H1 (cell line): ENCODE data around the gene POP7. TPM values are rescaled to one million over a fixed set of nuclear protein-coding genes. Genes with fewer than 3 reads are reported as not detected.
A peak's percentile ranks its signal among the peaks of the same experiment; 100 is the strongest.

ENCODE experiments used
- CTCF ChIA-PET: fragments of 300-600 bp; sonication (Branson Sonifier 250); formaldehyde crosslinking; loops from one replicate; lab custom pipeline; 2021; ENCODE audit not compliant: partially characterized antibody; lab: Charles Lee
- POLR2A ChIA-PET: fragments of 300-600 bp; sonication (Branson Sonifier 250); formaldehyde crosslinking; loops from one replicate; lab custom pipeline; 2021; ENCODE audit warnings: inconsistent platforms; ENCODE audit not compliant: partially characterized antibody; lab: Charles Lee
- DNase-seq, 2 experiments: peaks; one replicate each; pipeline versions ENCODE4 v3.0.0 to v3.0.0-alpha.2; 2010 to 2022; ENCODE audit warnings: low spot score in 2 of 2, low read depth in 1 of 2, mixed read lengths in 1 of 2
- FAIRE-seq: peaks from 2 replicates; lab custom pipeline; 2011; peaks lifted over from hg19 to GRCh38; lab: Jason Lieb, UNC
- H2AFZ ChIP-seq: 2 replicates; pipeline ENCODE4 v1.8.1; 2012; ENCODE audit warnings: low read length, inconsistent platforms
- H2AK5ac ChIP-seq: 2 replicates; pipeline ENCODE4 v1.6.1; 2013; ENCODE audit warnings: low read depth, low read length
- H2BK120ac ChIP-seq: replicated peaks from 2 replicates; pipeline ENCODE3; 2013; ENCODE audit warnings: low read depth, low read length, inconsistent platforms
- H2BK12ac ChIP-seq: 2 replicates; pipeline ENCODE4 v1.6.1; 2013; ENCODE audit warnings: low read depth, low read length
- H2BK15ac ChIP-seq: 2 replicates; pipeline ENCODE4 v1.6.1; 2013; ENCODE audit warnings: low read length
- H2BK20ac ChIP-seq: 2 replicates; pipeline ENCODE4 v1.6.1; 2013; ENCODE audit warnings: low read length
- H2BK5ac ChIP-seq: 2 replicates; pipeline ENCODE4 v1.6.1; 2013; ENCODE audit warnings: low read depth, low read length
- H3K14ac ChIP-seq: 2 replicates; pipeline ENCODE4 v1.6.1; 2013; ENCODE audit warnings: inconsistent platforms; ENCODE audit not compliant: insufficient read length
- H3K18ac ChIP-seq: 2 replicates; pipeline ENCODE4 v1.6.1; 2013; ENCODE audit warnings: low read length; ENCODE audit errors: extremely low read depth
- H3K23ac ChIP-seq: 2 replicates; pipeline ENCODE4 v1.6.1; 2013; ENCODE audit warnings: inconsistent platforms; ENCODE audit not compliant: insufficient read length
- H3K23me2 ChIP-seq: 2 replicates; pipeline ENCODE4 v1.6.1; 2013; ENCODE audit warnings: low read depth, low read length
- H3K27ac ChIP-seq: 2 replicates; pipeline ENCODE4 v1.6.1; 2011; ENCODE audit warnings: low read depth, low read length, inconsistent platforms
- H3K27me3 ChIP-seq, 4 experiments: replicated peaks in 1 of 4; 1 replicate in 1 of 4; 2 replicates in 3 of 4; pipeline versions ENCODE4 v1.6.1 to v1.8.1; 2011 to 2013; ENCODE audit warnings: low read length in 3 of 4, mild to moderate bottlenecking in 3 of 4, inconsistent platforms in 2 of 4, mixed read lengths in 2 of 4, moderate library complexity in 1 of 4; ENCODE audit not compliant: control insufficient read depth in 3 of 4, insufficient read depth in 3 of 4; ENCODE audit errors: extremely low read depth in 1 of 4
- H3K36me3 ChIP-seq, 4 experiments: 2 replicates each; pipeline versions ENCODE4 v1.6.1 to v1.8.1; 2011 to 2013; ENCODE audit warnings: mild to moderate bottlenecking in 4 of 4, low read length in 3 of 4, moderate library complexity in 2 of 4, control low read depth in 1 of 4, inconsistent platforms in 1 of 4; ENCODE audit not compliant: insufficient read depth in 4 of 4, control insufficient read depth in 2 of 4
- H3K4ac ChIP-seq: replicated peaks from 2 replicates; pipeline ENCODE3; 2013; ENCODE audit warnings: low read length, low read depth, mixed read lengths, inconsistent platforms; ENCODE audit not compliant: insufficient read length
- H3K4me1 ChIP-seq, 4 experiments: replicated peaks in 1 of 4; 1 replicate in 1 of 4; 2 replicates in 3 of 4; pipeline versions ENCODE4 v1.6.1 to v1.8.1; 2011 to 2013; ENCODE audit warnings: low read length in 3 of 4, inconsistent platforms in 2 of 4, mixed read lengths in 1 of 4; ENCODE audit not compliant: insufficient read depth in 4 of 4, control insufficient read depth in 3 of 4
- H3K4me2 ChIP-seq, 2 experiments: 2 replicates each; pipeline versions ENCODE4 v1.6.1 to v1.8.1; 2011 to 2013; ENCODE audit warnings: low read depth in 2 of 2, low read length in 2 of 2, control low read depth in 1 of 2, inconsistent platforms in 1 of 2, mild to moderate bottlenecking in 1 of 2; ENCODE audit not compliant: insufficient read depth in 1 of 2
- H3K4me3 ChIP-seq, 4 experiments: fragments of 200-600, 300-600 bp in 1 of 4; sonication (generic), shearing (Covaris generic), sonication (Bioruptor Twin) in 1 of 4; 2 replicates each; pipeline versions ENCODE4 v1.5.1 to v1.8.1; 2011 to 2016; ENCODE audit warnings: low read length in 4 of 4, low read depth in 3 of 4, control low read depth in 2 of 4, inconsistent platforms in 2 of 4, mild to moderate bottlenecking in 2 of 4, mixed read lengths in 1 of 4, moderate library complexity in 1 of 4; ENCODE audit not compliant: insufficient read depth in 2 of 4; ENCODE audit errors: extremely low read depth in 1 of 4
- H3K56ac ChIP-seq: replicated peaks from 2 replicates; pipeline ENCODE3; 2013; ENCODE audit warnings: low read depth, mild to moderate bottlenecking, mixed read lengths, low read length, inconsistent platforms; ENCODE audit not compliant: insufficient read length
- H3K79me1 ChIP-seq: 2 replicates; pipeline ENCODE4 v1.6.1; 2013; ENCODE audit warnings: low read depth, low read length, control low read depth
- H3K79me2 ChIP-seq, 2 experiments: 2 replicates each; pipeline versions ENCODE4 v1.6.1 to v1.8.1; 2012 to 2013; ENCODE audit warnings: low read length in 2 of 2, mild to moderate bottlenecking in 2 of 2, inconsistent platforms in 1 of 2; ENCODE audit not compliant: insufficient read depth in 2 of 2, control insufficient read depth in 1 of 2
- H3K9ac ChIP-seq, 4 experiments: replicated peaks in 1 of 4; 1 replicate in 1 of 4; 2 replicates in 3 of 4; pipeline versions ENCODE4 v1.6.1 to v1.8.1; 2011 to 2013; ENCODE audit warnings: low read depth in 3 of 4, low read length in 3 of 4, control low read depth in 2 of 4, mild to moderate bottlenecking in 2 of 4, moderate library complexity in 2 of 4, inconsistent platforms in 1 of 4; ENCODE audit errors: extremely low read depth in 1 of 4
- H3K9me3 ChIP-seq, 2 experiments: 2 replicates each; pipeline versions ENCODE4 v1.6.1 to v1.8.1; 2012 to 2013; ENCODE audit warnings: mild to moderate bottlenecking in 2 of 2, moderate library complexity in 2 of 2, control low read depth in 1 of 2, inconsistent platforms in 1 of 2, low read depth in 1 of 2, low read length in 1 of 2, mixed read lengths in 1 of 2; ENCODE audit not compliant: insufficient read depth in 2 of 2
- H4K20me1 ChIP-seq, 2 experiments: replicated peaks in 1 of 2; 2 replicates each; pipeline versions ENCODE3 to v1.8.1; 2011 to 2013; ENCODE audit warnings: inconsistent platforms in 2 of 2, low read length in 2 of 2, mild to moderate bottlenecking in 1 of 2; ENCODE audit not compliant: insufficient read depth in 2 of 2, control insufficient read depth in 1 of 2
- H4K5ac ChIP-seq: 2 replicates; pipeline ENCODE4 v1.6.1; 2013; ENCODE audit warnings: low read length, low read depth, mixed read lengths, inconsistent platforms; ENCODE audit not compliant: insufficient read length
- H4K8ac ChIP-seq: 2 replicates; pipeline ENCODE4 v1.8.0; 2013; ENCODE audit warnings: mild to moderate bottlenecking, moderate library complexity, low read length, inconsistent platforms; ENCODE audit not compliant: insufficient read depth; ENCODE audit errors: extremely low read depth
- H4K91ac ChIP-seq: replicated peaks from 2 replicates; pipeline ENCODE3; 2013; ENCODE audit warnings: low read length, mixed read lengths, inconsistent platforms; ENCODE audit not compliant: insufficient read length
- CHD2 ChIP-seq: IDR thresholded peaks from 2 replicates; pipeline ENCODE4 v1.6.1; 2012; ENCODE audit warnings: low read length, improper control_type of control experiment
- CREB1 ChIP-seq: IDR thresholded peaks from 2 replicates; pipeline ENCODE4 v1.6.1; 2012; ENCODE audit warnings: inconsistent platforms
- JUND ChIP-seq: IDR thresholded peaks from 2 replicates; pipeline ENCODE4 v1.6.1; 2011; ENCODE audit warnings: mild to moderate bottlenecking, improper control_type of control experiment, low read length
- NRF1 ChIP-seq: IDR thresholded peaks from 2 replicates; pipeline ENCODE4 v1.6.1; 2011; ENCODE audit warnings: mild to moderate bottlenecking, low read depth, low read length, improper control_type of control experiment
- POU5F1 ChIP-seq: IDR thresholded peaks from 2 replicates; pipeline ENCODE4 v1.6.1; 2011; ENCODE audit warnings: low read depth, mild to moderate bottlenecking, low read length, moderate library complexity
- RAD21 ChIP-seq, 2 experiments: IDR thresholded peaks in 1 of 2; conservative IDR thresholded peaks in 1 of 2; 2 replicates each; pipeline ENCODE4 v1.6.1; 2011; ENCODE audit warnings: low read depth in 2 of 2, low read length in 2 of 2, improper control_type of control experiment in 1 of 2, inconsistent platforms in 1 of 2, mild to moderate bottlenecking in 1 of 2, moderate library complexity in 1 of 2
- RNF2 ChIP-seq: fragments of 200-900, 300-1000 bp; sonication (generic); IDR thresholded peaks from 2 replicates; pipeline ENCODE4 v1.7.1; 2016; ENCODE audit warnings: borderline replicate concordance, low read depth, mild to moderate bottlenecking, antibody characterized with exemption, low read length; ENCODE audit not compliant: poor library complexity, severe bottlenecking; ENCODE audit errors: missing control alignments
- SIN3A ChIP-seq, 2 experiments: IDR thresholded peaks in 1 of 2; conservative IDR thresholded peaks in 1 of 2; 2 replicates each; pipeline ENCODE4 v1.6.1; 2011 to 2012; ENCODE audit warnings: low read length in 2 of 2, improper control_type of control experiment in 1 of 2, low read depth in 1 of 2, mild to moderate bottlenecking in 1 of 2
- TAF1 ChIP-seq: IDR thresholded peaks from 2 replicates; pipeline ENCODE4 v1.6.1; 2011; ENCODE audit warnings: mild to moderate bottlenecking, low read depth, low read length
- WGBS, 2 experiments: shearing (Covaris generic) in 1 of 2; methylation state at CpG; one replicate each; pipeline versions ENCODE4 v1.1.6 to v1.1.7; 2013 to 2015; ENCODE audit warnings: low lambda C conversion rate in 2 of 2, mixed read lengths in 2 of 2, inconsistent platforms in 1 of 2, low coverage in 1 of 2, missing lambda C conversion rate in 1 of 2; ENCODE audit not compliant: insufficient replicate concordance in 2 of 2, insufficient coverage in 1 of 2, insufficient read length in 1 of 2; ENCODE audit errors: extremely low coverage in 1 of 2, missing lambda C conversion rate in 1 of 2; 5-methylcytosine and 5-hydroxymethylcytosine counted together
- polyA plus RNA-seq, 7 experiments: library from polyadenylated mRNA; depleted of rRNA in 3 of 7; stranded (reverse) in 5 of 7; unstranded in 2 of 7; fragments of >200 nt in 5 of 7; fragments of 200-250 nt in 2 of 7; gene quantifications; 1 replicate in 5 of 7; 2 replicates in 1 of 7; 4 replicates in 1 of 7; pipeline versions ENCODE4 v1.2.1 to v1.2.3, GENCODE V29; 2011 to 2013; ENCODE audit warnings: missing spikeins in 2 of 7, mixed read lengths in 2 of 7
- total RNA-seq: library from RNA; stranded (reverse); fragmentation: NEBNext Ultra II Directional; extraction: Animal tissue kit (Norgen Biotek cat#: 25700); gene quantifications from 2 replicates; pipeline ENCODE4 v1.2.1, GENCODE V29; 2021

The POP7 gene
- total and polyA plus RNA-seq, 2 of the 8 experiments (the other 6 are each of a cell fraction or from before 2014, with no cell fraction given): 92.5 to 135 TPM

DNA sequence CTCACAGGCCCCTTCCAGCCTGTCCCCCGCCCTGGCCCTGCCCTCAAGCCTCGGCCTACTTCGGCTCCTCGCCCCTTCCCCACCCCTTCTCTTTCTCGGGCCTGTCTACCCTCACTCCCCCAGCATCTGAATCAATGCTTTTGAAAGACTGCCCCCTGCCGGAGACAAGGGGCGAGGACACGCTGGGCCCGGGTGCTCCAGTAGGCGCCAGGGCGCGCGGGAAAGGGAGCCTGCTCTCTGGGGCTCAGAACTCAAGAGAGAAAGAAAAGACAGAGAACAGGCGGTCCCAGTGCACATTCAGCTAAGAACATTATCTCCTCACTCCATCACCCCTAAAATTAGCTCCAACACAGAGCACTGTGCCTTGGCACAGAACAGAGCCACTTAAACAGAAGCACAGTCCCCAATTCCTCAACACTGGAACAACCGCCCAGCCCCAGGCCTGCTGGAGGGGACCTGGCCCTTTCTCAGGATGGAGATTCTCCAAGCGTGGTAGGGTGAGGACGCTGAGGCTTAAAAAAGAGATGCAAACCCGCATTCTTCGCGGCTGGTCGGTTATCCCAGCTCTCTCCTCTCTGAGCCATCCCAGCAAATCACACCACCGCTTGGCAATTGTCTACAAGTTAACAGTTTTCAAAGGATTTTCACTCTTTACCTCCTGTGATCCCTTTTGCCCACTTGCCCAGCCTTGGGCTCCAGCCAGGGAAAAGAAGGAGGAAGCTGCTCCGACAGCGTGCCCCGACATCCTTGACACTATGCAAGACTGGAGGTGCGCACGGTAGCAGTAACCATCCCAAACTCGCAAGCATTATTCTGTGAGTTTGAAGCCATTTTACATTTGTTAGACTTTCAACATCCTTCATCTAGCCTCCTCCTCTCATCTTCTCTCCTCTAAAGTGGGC, 14.0 kb upstream of the POP7 start:
- H3K18ac ChIP-seq: no peak overlapping the region
- H2BK20ac ChIP-seq: no peak overlapping the region
- H3K79me1 ChIP-seq: peaks cover 14% of the 10 kb centered on the region
- H2AFZ ChIP-seq: no peak overlapping the region
- 28% methylated on average over 21 of the region's 28 CpGs; no CpG with 5 or more reads in 1 of the 2 experiments for WGBS, 2 experiments
- H4K8ac ChIP-seq: no peak overlapping the region
- FAIRE-seq (peak; percentile 42), DNase-seq (peak; percentile 54 to 96)
- peak overlapping the region; percentile 82 to 95 (median 90) for H3K4me3 ChIP-seq
- H2BK5ac ChIP-seq: 0 out of 2 replicates have a peak overlapping the region, but pooled peaks have one; percentile 66
- H2BK120ac ChIP-seq: no peak overlapping the region
- peak overlapping the region; percentile 91 for H3K4ac ChIP-seq
- peaks cover 15% of the 10 kb centered on the region for H3K23me2 ChIP-seq
- H2BK12ac ChIP-seq: peak overlapping the region; percentile 60; the same call in 1 of the 2 replicates
- H3K79me2 ChIP-seq: peaks cover 19 to 60% of the 10 kb centered on the region in 2 experiments
- no peak overlapping the region for H3K27ac ChIP-seq
- H3K9ac ChIP-seq: peak overlapping the region; percentile 41 to 86 (median 66); a peak in 6 of 7 replicates
- ChIA-PET CTCF (interaction anchor here (0.6 to 20.7 kb wide), 37 partner anchors 8 to 1018 kb away, joined by 3 to 254 read pairs (median 5); partner anchors contain the start of genes EPHB4, FBXO24, MOSPD3 and PCOLCE), POLR2A (interaction anchor here (0.6 to 14.3 kb wide), 18 partner anchors 13 to 262 kb away, joined by 3 to 257 read pairs (median 4); partner anchors contain the start of genes FBXO24, LRCH4, MEPCE and MOSPD3)
- no peak overlapping the region for H3K14ac ChIP-seq
- peak overlapping the region; percentile 3 for H3K56ac ChIP-seq
- no peaks in the 10 kb centered on the region for H3K9me3 ChIP-seq
- H3K4me1 ChIP-seq: peaks cover 6 to 20% (median 12%) of the 10 kb centered on the region in 4 experiments
- H4K5ac ChIP-seq: peak overlapping the region; percentile 11
- H3K4me2 ChIP-seq: peak overlapping the region; percentile 83 to 88
- no peaks in the 10 kb centered on the region for H3K27me3 ChIP-seq
- H2BK15ac ChIP-seq: no peak overlapping the region; the same call in 1 of the 2 replicates
- peaks cover 6 to 26% (median 18%) of the 10 kb centered on the region in 4 experiments for H3K36me3 ChIP-seq
- H2AK5ac ChIP-seq: peak overlapping the region; percentile 20; the same call in 1 of the 2 replicates
- no peak overlapping the region for H3K23ac ChIP-seq
- H4K91ac ChIP-seq: no peak overlapping the region
- H4K20me1 ChIP-seq: peaks cover 29 to 43% of the 10 kb centered on the region in 2 experiments
- TF ChIP-seq NRF1 (no peak), RNF2 (no peak), JUND (no peak), RAD21 (IDR thresholded peaks at IDR 0.05 in 1 of 2, conservative IDR thresholded peaks at IDR 0.05 in 1 of 2; ENCODE audit: low read depth in 2 of 2, low read length in 2 of 2) (peak; percentile 66 to 80), SIN3A (conservative IDR thresholded peaks at IDR 0.05 in 1 of 2, IDR thresholded peaks at IDR 0.05 in 1 of 2; ENCODE audit: low read depth in 1 of 2, low read length in 2 of 2) (peak in 1 of 2 experiments; percentile 53; a peak in 1 of 4 replicates), POU5F1 (no peak), CHD2 (no peak), CREB1 (peak; percentile 64), TAF1 (peak; percentile 69)
